KOPT-K1 (cell line): ENCODE data around the gene ESYT3.
A peak's percentile ranks its signal among the peaks of the same experiment; 100 is the strongest.
"Not testable (repeated sequence)": the region's sequence is repeated elsewhere in the genome, so short reads cannot be mapped to it uniquely, and the experiment has no call there.

Source experiments
- H3K27ac ChIP-seq: fragments of 200-600 bp; sonication (generic); 2 replicates; pipeline ENCODE4 v1.5.1; 2016; ENCODE audit warnings: antibody characterized with exemption, mild to moderate bottlenecking, low read depth, low read length; ENCODE audit not compliant: poor library complexity, severe bottlenecking
- H3K36me3 ChIP-seq: fragments of 200-600 bp; sonication (generic); 2 replicates; pipeline ENCODE4 v1.5.1; 2017; ENCODE audit warnings: antibody characterized with exemption, mild to moderate bottlenecking, low read length, moderate library complexity; ENCODE audit not compliant: insufficient read depth
- H3K9me3 ChIP-seq: fragments of 200-600 bp; sonication (generic); 2 replicates; pipeline ENCODE4 v1.5.1; 2017; ENCODE audit warnings: antibody characterized with exemption, low read length, mild to moderate bottlenecking; ENCODE audit not compliant: insufficient read depth, poor library complexity, severe bottlenecking

The ESYT3 gene

DNA sequence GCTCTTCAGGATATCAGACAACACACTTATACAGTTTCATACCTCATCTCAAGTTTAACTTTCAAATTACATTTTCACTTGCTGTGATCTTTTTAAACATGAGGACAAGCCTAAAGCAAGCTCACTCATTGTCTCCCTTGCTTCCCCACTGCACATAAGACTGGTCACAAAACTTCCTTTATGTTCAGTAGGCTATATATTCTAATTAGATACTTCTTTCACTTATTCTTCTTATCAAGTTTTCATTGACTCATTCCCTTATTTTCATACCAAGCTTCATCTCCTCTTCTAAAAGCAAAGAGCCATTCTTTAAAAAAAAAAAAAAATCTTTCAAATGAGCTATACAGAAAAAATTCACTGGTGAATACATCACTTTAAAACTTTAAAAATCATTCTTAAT, 62.6 kb downstream of the ESYT3 start:
- H3K36me3 ChIP-seq: peaks cover 85% of the 10 kb centered on the region
- no peak overlapping the region for H3K27ac ChIP-seq
- H3K9me3 ChIP-seq: no peaks in the 10 kb centered on the region

DNA sequence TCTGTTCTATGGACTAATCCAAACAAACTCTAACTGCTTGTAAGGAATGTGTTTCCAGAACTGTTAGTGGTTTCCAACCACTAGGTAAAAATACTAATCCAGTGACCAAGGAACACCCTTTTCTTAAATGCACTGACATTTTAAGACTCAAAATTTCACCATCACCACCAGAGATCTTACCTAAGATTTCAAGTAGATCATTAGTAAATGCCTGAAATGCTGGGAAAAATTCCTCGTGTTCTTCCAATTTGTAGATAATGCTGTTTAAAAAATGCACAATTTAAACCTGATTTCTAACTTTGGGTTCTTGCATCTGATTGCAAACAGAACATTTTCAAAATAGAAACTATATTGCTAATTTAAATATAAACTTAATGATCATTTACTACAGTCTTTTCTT, 63.4 kb downstream of the ESYT3 start:
- no peaks in the 10 kb centered on the region for H3K9me3 ChIP-seq
- H3K27ac ChIP-seq: no peak overlapping the region
- peaks cover 83% of the 10 kb centered on the region for H3K36me3 ChIP-seq

DNA sequence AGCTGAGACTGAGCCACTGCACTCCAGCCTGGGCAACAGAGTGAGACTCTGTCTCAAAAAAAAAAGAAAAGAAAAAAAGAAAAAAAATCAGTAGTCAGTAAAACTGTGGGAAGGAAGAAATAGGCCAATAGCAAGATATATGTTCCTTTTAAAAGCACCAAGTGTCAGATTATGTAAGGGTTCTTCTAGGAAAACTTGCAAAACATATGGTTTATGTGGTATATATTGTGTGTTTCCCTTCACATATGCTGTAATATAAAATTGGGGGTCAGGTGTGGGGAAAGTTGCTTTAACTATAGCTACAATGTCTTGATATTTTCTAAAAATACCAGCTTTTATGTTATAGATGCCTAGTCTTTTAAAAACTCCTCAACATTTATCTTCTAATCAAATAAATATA, 64.6 kb downstream of the ESYT3 start:
- Histone ChIP-seq H3K9me3 (no peaks in the 10 kb centered on the region), H3K36me3 (peaks cover 83% of the 10 kb centered on the region), H3K27ac (no peak overlapping the region)

DNA sequence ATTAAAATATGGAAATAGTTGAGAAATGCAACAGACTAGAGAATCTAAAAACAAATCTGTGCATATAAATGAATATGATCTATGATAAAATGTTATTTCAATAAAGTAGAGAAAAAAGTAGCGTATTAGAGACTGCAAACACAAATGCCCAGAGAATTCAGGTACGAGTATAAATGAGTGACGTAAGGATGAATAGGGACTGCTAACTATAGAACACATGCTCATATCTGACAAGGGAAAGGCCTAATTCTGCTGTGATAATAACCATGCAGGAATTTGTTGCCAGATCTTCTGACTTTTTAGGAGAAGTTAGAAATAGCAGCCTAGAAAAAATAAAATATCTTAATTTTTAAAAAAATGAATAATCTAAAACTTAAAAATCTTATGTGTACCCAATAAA, 73.1 kb downstream of the ESYT3 start:
- H3K27ac ChIP-seq: no peak overlapping the region
- H3K9me3 ChIP-seq: no peaks in the 10 kb centered on the region
- H3K36me3 ChIP-seq: peaks cover 73% of the 10 kb centered on the region

DNA sequence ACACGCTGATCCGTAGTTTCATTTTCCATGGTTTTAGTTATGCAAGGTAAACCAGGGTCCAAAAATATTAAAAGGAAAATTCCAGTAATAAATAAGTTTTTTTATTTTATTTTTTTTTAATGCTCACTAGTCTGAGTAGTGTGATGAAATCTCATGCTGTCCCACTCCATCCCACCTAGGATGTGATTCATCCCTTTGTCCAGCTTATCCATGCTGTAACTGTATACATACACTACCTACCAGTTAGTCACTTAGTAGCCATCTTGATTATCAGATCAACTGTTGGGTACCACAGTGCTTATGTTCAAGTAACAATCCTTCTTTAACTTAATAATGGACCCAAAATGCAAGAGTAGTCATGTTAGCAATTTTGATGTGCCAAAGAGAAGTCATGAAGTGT, 75.2 kb downstream of the ESYT3 start:
- Histone ChIP-seq H3K9me3 (no peaks in the 10 kb centered on the region), H3K36me3 (peaks cover 52% of the 10 kb centered on the region)

DNA sequence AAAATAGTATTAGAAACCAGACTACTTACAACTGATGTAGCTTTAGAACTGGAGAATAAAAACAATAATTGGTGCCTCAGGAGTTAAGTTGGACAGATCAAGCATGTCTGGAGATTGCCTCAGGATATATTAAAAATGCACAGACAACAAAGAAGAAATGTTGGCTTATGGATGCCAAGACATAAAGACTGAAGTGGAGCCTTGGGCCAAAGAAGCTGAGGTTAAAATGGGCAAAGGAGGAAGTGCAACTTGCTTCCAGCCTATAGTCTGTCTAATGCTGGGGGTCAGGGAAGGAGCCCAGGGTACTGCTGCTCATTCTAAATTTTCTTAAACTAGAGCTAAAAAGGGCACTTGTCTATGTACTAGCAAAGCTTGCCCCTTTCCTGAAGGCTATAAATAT, 77.5 kb downstream of the ESYT3 start:
- Histone ChIP-seq H3K9me3 (no peaks in the 10 kb centered on the region), H3K36me3 (peaks cover 51% of the 10 kb centered on the region), H3K27ac (no peak overlapping the region)

More for the DNA sequence above, 75.2 kb downstream of the ESYT3 start:
- no peak overlapping the region for H3K27ac ChIP-seq

DNA sequence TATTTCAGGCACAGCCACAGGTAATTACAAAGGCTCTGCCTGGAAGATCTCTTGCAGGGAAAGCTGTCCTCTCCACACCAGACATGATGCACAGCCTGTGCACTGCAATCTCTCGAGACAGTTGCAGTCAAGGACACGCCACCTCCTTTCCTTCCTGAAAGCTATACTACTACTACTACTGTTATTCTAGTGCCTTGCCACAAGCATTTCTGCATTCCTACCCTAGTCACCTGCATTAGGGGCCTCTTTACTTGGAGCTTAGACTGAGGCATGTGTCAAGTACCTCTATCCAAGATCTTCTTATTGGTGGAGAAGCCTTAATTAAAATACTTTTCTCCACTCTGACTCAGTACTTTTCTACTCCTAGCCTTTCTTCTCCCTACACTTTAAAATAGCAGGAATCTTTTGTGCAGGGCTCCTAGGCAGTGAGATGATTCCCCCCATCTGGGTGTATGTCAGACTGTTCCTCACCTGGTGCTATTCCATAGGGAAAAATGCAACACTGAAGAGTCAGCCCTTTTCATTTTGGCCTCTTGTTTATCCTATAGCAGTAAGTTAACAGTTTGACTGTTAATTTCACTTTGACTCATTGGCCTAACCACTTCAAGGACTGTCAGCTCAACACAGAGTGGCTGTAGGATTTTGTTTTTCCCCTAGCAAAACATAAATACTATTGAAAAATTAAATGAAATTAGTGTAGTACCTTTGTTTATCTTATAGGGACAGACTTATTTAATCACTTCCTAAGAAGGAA, 78.9 kb downstream of the ESYT3 start:
- H3K27ac ChIP-seq: peak overlapping the region; percentile 61
- H3K36me3 ChIP-seq: peaks cover 51% of the 10 kb centered on the region
- H3K9me3 ChIP-seq: no peaks in the 10 kb centered on the region

DNA sequence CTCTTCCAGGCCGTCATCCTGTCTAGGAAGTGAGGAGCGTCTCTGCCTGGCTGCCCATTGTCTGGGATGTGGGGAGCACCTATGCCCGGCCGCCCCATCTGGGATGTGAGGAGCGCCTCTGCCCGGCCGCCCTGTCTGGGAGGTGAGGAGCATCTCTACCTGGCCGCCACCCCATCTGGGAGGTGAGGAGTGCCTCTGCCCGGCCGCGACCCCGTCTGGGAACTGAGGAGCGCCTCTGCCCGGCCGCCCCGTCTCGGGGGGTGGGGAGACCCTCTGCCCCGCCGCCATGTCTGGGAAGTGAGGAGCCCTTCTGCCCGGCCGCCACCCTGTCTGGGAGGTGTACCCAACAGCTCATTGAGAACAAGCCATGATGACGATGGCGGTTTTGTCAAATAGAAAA, 87.0 kb downstream of the ESYT3 start:
- not testable (repeated sequence) for H3K27ac ChIP-seq

More for the DNA sequence above, 87.0 kb downstream of the ESYT3 start:
- H3K36me3 ChIP-seq: peaks cover 36% of the 10 kb centered on the region
- H3K9me3 ChIP-seq: not testable (repeated sequence)
